ENCODE data around the gene EID2B.

The EID2B gene

GRCh38 chr19:39500543-39500942 is 32.1 kb downstream of the EID2B start:
- ChIA-PET POLR2A (no interaction called here), CTCF (interaction anchor here (1.0 to 7.6 kb wide), 3 partner anchors 10 to 33 kb away, joined by 3 to 45 read pairs (median 3); partner anchors contain the start of gene EID2B)
- DNase-seq (ENCODE audit: low read depth, low spot score): no peak
- no peak overlapping the region for H3K4me3 ChIP-seq (ENCODE audit: low read depth, low read length)
- no peak for TF ChIP-seq CTCF (IDR thresholded peaks at IDR 0.05; ENCODE audit: insufficient read depth, low read length, missing control alignments)

DNA sequence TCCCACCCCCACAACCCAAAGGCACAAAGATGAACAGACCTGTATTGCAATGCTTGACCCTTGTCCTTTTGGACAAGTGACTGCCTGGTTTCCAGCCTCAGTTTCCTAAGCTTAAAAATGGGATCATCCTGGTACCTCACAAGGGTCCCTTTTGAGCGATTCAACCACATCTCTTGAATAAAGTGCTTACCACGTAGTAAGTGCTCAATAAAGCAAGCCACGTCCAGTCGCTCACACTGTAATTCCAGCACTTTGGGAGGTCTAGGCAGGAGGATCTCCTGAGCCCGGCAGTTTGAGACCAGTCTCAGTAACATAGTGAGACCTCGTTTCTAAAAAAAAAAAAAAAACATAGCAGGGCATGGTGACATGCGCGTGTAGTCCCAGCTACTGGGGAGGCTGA is 32.7 kb downstream of the EID2B start:
- POLR2A ChIA-PET: no interaction called here
- DNase-seq (ENCODE audit: low read depth, low spot score): no peak
- no peak overlapping the region for H3K4me3 ChIP-seq (ENCODE audit: low read depth, low read length)
- no peak for TF ChIP-seq CTCF (IDR thresholded peaks at IDR 0.05; ENCODE audit: insufficient read depth, low read length, missing control alignments)
- CTCF ChIA-PET: interaction anchor here (1.4 to 7.6 kb wide), 2 partner anchors 34 to 59 kb away, joined by 4 to 45 read pairs; partner anchors contain the start of gene EID2B

GRCh38 chr19:39498798-39499642 is 33.6 kb downstream of the EID2B start, which contains the start of gene DLL3:
TSS of gene DLL3 (plus strand) at chr19:39498947. CDS start at chr19:39498975, 28 bp downstream.
- DNase-seq (ENCODE audit: low read depth, low spot score): no peak
- POLR2A ChIA-PET: no interaction called here
- TF ChIP-seq CTCF (IDR thresholded peaks at IDR 0.05; ENCODE audit: insufficient read depth, low read length, missing control alignments): no peak
- CTCF ChIA-PET: interaction anchor here (1.4 to 7.6 kb wide), 5 partner anchors 9 to 64 kb away, joined by 3 to 45 read pairs (median 3); partner anchors contain the start of genes EID2, EID2B and RPS16
- peak within 1 kb of the TSS; percentile 20; the same call in 1 of the 2 replicates for H3K4me3 ChIP-seq (ENCODE audit: low read depth, low read length)

DNA sequence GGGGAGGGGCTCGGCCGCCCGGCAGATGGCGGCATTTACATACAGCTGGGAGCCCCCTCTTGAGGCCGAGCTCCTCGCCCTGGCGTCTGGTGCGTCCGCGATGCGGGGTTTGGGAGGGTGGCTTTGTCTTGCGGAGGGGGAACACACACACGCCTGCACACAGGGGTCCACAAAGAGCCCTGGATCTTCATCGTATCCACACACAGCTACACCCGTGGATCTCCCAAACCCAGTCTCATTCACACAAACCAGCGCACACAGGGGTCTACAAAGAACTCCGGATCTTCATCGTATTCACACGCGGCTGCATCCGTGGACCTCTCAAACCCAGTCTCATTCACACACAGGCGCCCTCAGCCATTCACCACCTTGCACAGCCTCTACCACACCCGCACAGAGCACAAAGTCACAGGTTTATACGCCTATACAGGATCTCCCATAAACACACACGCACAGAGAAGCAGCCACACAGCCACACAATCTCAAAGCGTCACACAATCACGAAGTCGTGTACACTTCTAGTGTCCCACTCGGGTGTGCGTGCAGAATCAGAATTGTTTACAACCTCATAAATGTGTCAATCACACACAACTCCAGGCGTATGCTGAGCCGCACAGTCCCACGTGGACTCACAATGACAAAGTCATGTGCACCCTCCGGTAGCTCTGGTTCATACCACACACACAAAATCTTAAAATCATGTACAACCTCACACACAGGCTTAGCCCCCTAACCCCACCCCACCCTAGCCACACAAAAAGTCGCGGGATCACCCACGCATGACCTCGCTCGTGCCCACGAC is 34.5 kb downstream of the EID2B start:
- H3K4me3 ChIP-seq (ENCODE audit: low read depth, low read length): peak overlapping the region; percentile 20; the same call in 1 of the 2 replicates
- CTCF ChIA-PET: interaction anchor here (1.1 to 7.6 kb wide), 7 partner anchors 8 to 63 kb away, joined by 3 to 45 read pairs (median 4); partner anchors contain the start of genes EID2, EID2B and RPS16
- POLR2A ChIA-PET: no interaction called here
- peak; percentile 45 for TF ChIP-seq CTCF (IDR thresholded peaks at IDR 0.05; ENCODE audit: insufficient read depth, low read length, missing control alignments)
- DNase-seq (ENCODE audit: low read depth, low spot score): no peak

DNA sequence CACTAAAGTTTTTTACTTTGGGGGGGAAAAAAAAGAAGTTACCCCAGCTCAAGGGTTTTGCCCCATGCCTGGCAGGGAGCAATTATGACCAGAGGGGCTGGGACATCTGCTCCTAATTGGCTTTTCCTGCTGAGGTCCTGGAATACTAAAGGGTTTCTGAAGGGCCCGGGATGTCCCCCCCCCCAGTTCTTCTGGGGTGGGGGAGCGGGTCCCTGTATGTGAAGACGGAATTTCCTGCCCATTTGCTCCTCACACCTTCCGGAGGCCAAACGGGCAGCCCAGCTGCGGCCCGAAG is 35.0 kb downstream of the EID2B start:
- no peak for TF ChIP-seq CTCF (IDR thresholded peaks at IDR 0.05; ENCODE audit: insufficient read depth, low read length, missing control alignments)
- CTCF ChIA-PET: interaction anchor here (1.1 to 7.6 kb wide), 6 partner anchors 7 to 62 kb away, joined by 3 to 45 read pairs (median 4); partner anchors contain the start of genes EID2, EID2B and RPS16
- POLR2A ChIA-PET: no interaction called here
- no peak overlapping the region for H3K4me3 ChIP-seq (ENCODE audit: low read depth, low read length)
- no peak for DNase-seq (ENCODE audit: low read depth, low spot score)
